Coronary artery (tissue), 2 donors: Measurements from ENCODE around the gene ELAVL4.

Experiments used
- DNase-seq: peaks from one replicate; pipeline ENCODE4 v3.0.0-alpha.2; 2017; ENCODE audit warnings: low spot score
- H3K27ac ChIP-seq, 2 donors: fragments of 200-600 bp; sonication (generic); one replicate each; pipeline ENCODE4 v1.5.1; 2016 to 2019
- H3K4me3 ChIP-seq: fragments of 200-600 bp; sonication (generic); 2 replicates; pipeline ENCODE4 v1.5.1; 2016; ENCODE audit warnings: mild to moderate bottlenecking, moderate library complexity
- TF ChIP-seq, protein P1 (sequence below): fragments of 200-600 bp; sonication (generic); IDR thresholded peaks from one replicate; pipeline ENCODE4 v1.5.1; 2019; ENCODE audit warnings: antibody characterized with exemption

Gene ELAVL4

DNA sequence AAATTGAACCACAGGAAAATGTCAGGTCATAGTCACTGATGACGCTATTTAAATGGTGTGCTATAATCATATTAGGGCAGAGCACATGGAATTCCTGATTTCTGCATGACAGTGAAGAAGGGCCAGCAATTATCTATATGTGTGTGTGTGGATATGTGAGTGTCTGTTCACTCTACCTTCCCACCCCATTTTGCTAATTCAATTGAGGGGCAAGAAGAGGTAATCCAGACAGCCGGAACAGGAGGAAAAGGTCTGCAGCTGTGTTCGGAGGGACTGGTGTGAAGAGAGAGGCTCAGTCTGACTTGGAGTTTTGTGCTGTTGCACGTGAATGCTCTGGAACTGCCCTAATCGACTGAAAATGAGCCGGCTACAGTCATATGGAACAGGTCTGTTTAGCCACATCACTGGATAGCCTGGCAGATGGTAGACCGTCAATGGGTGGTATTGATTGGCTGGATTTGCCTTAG, 5.1 kb upstream of the ELAVL4 start:
- no peak for DNase-seq
- no peak overlapping the region for H3K4me3 ChIP-seq

DNA sequence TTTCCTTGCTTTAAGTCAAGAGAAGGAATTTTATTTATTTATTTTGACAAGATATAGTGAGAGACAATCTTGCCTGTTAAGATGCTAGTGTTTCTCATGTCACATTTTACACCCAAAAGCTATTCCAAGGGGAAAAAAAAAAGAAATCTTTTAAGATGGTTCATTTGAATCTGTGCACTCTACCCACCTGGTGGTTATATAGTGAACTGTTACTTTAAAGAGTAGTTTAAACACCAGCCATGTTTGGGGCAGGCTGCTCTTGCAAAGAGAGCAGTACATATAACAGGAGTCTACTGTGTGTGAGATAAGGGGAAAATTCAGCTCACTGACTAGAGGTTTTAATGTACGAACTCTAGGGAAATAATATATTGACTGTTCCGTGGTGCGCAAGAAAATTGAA, 3.3 kb upstream of the ELAVL4 start:
- Histone ChIP-seq H3K27ac (no peak overlapping the region), H3K4me3 (no peak overlapping the region)
- TF ChIP-seq, protein P1, sequence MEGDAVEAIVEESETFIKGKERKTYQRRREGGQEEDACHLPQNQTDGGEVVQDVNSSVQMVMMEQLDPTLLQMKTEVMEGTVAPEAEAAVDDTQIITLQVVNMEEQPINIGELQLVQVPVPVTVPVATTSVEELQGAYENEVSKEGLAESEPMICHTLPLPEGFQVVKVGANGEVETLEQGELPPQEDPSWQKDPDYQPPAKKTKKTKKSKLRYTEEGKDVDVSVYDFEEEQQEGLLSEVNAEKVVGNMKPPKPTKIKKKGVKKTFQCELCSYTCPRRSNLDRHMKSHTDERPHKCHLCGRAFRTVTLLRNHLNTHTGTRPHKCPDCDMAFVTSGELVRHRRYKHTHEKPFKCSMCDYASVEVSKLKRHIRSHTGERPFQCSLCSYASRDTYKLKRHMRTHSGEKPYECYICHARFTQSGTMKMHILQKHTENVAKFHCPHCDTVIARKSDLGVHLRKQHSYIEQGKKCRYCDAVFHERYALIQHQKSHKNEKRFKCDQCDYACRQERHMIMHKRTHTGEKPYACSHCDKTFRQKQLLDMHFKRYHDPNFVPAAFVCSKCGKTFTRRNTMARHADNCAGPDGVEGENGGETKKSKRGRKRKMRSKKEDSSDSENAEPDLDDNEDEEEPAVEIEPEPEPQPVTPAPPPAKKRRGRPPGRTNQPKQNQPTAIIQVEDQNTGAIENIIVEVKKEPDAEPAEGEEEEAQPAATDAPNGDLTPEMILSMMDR, result no peak
- DNase-seq, result no peak

More for the DNA sequence above, 5.1 kb upstream of the ELAVL4 start:
- no peak overlapping the region for H3K27ac ChIP-seq
- TF ChIP-seq, protein P1, result no peak

DNA sequence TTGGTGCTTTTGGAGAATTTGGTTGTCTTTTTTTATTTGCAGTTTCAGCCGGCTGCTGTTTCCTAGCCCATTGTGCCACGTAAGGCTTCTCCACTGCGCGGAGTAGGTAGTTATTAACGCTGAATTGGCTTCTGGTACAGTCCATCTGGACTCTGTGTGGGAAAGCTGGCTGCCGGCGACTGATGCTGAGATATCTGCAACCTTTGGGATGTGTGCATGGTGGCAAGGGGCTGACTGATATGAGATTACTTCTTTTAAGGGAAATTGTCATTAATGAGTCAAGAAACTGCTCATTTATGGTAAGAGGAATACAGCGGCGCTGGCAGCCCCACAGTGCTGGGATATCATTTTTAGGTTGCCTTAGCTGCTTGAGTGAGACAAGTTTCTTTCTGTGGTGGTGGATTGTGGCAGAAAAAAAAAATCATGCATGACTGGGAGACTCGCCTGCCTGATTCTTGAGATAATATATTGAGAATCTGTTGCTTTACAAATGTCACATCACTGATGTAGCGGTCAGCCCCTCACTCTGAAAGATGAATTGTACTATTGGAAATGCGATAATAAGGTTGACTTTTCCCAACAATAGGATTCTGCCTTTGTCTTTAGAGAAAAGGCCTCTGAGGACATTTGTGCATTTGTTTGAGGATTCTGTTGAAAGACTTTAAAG, 2.5 kb upstream of the ELAVL4 start:
- no peak overlapping the region for H3K27ac ChIP-seq
- no peak for DNase-seq
- H3K4me3 ChIP-seq, result no peak overlapping the region
- TF ChIP-seq, protein P1, result no peak

DNA sequence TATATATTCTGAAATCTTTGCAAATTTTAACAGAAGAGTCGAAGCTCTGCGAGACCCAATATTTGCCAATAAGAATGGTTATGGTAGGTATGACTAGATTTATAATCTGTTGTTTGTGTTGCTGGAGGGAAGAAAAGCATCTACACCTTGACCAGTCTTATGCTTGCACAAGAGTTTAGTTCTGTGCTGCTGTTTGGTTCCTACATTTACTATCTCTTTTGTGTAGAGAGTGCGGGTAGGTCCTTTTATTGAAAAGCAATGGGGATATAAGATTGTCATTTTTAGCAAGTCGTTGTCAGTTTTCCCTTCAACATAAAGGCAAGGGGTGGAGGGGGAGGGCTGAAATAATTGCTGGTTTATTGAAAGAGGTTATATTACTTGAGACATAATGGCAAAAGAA, 396 bp downstream of the ELAVL4 start:
- TF ChIP-seq, protein P1, result no peak
- Histone ChIP-seq H3K27ac (no peak overlapping the region), H3K4me3 (no peak overlapping the region)
- no peak for DNase-seq

DNA sequence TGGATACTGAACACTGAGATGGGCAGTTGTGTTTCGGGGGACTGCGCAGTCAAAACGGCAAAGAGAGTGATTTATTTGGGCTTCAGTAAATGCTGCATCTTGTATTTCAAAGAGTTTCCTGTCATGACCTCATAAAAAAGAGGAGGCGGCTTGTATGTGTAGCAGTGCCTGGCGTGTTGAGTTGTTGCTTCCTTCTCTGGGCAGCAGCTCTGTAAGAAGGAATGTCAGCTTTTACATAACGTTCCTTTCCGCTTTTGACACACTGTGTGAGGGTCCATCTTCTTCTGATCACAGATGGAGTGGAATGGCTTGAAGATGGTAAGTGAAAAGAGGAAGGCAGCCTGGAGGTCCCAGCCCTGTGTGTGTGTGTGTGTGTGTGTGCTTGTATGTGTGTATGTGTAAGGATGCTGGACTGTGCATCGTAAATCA, 941 bp downstream of the ELAVL4 start:
- H3K4me3 ChIP-seq, result peak overlapping the region; percentile 38
- TF ChIP-seq, protein P1, result no peak
- no peak overlapping the region for H3K27ac ChIP-seq
- DNase-seq, result no peak

DNA sequence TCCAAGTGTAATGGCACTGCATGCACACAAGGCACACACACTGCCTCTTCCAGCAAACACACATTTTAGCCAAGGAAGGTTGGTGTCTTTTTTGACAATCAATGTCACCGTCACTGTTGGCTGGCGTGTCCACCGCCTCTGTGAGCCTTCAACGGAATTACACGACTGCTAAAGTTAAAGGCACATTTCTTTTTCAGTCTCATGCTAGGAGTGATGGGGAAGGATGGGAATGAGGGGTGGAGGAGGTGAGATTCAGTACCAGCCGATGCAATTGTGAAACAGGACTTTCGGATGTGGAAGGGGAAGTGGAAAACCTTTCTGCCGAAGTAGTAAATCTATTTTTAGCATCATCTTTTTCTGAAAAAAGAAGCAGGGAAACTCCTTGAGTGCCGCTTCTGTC, 1.4 kb downstream of the ELAVL4 start:
- Histone ChIP-seq H3K27ac (no peak overlapping the region), H3K4me3 (peak overlapping the region; percentile 38)
- TF ChIP-seq, protein P1, result no peak
- no peak for DNase-seq

DNA sequence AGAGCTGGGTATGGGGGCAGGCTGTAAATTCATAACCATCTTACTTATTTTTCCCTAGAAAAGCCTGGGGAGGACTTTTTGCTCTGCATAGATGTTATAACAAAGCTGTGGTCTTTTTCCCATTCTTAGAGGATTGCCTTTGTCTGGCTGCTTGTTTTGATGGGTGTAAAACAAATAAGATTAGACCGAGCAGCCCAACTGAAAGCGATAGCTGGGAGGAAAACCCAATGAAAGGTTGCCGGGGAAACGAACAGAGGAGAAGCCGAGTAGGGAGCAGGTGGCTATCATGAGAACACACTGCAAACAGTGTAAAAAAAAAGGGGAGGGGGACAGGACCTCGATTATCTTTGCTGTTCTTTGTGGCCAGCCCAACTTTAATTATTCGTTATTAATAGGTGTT, 1.9 kb downstream of the ELAVL4 start:
- no peak for DNase-seq
- TF ChIP-seq, protein P1, result no peak
- H3K4me3 ChIP-seq, result peak overlapping the region; percentile 38
- no peak overlapping the region for H3K27ac ChIP-seq
